Fibroblast of lung (primary cell): ENCODE data around the gene FAAP100. TPM values are rescaled to one million over a fixed set of nuclear protein-coding genes. Genes with fewer than 3 reads are reported as not detected.

Experiments
- DNase-seq, 2 donors: peaks; one replicate each; pipeline versions ENCODE4 v3.0.0 to v3.0.0-alpha.2; 2010; ENCODE audit warnings: low read depth in 2 of 2
- H2AFZ ChIP-seq: 2 replicates; pipeline ENCODE4 v1.5.1; 2012; ENCODE audit warnings: low read length, control low read depth, inconsistent platforms
- H3K27ac ChIP-seq: 2 replicates; pipeline ENCODE4 v1.5.1; 2011; ENCODE audit warnings: low read length, control low read depth; ENCODE audit not compliant: insufficient read depth
- H3K27me3 ChIP-seq: 2 replicates; pipeline ENCODE4 v1.5.1; 2011; ENCODE audit warnings: mild to moderate bottlenecking, low read length; ENCODE audit not compliant: control insufficient read depth, insufficient read depth
- H3K36me3 ChIP-seq: 2 replicates; pipeline ENCODE4 v1.5.1; 2011; ENCODE audit warnings: low read length; ENCODE audit not compliant: control insufficient read depth, insufficient read depth
- H3K4me1 ChIP-seq: 2 replicates; pipeline ENCODE4 v1.5.1; 2011; ENCODE audit warnings: low read length; ENCODE audit not compliant: control insufficient read depth, insufficient read depth; ENCODE audit errors: extremely low read depth
- H3K4me2 ChIP-seq: 2 replicates; pipeline ENCODE4 v1.5.1; 2011; ENCODE audit warnings: low read length, control low read depth; ENCODE audit not compliant: insufficient read depth; ENCODE audit errors: extremely low read depth
- H3K4me3 ChIP-seq, 4 experiments: fragments of 200-600 bp in 1 of 4; sonication (generic) in 1 of 4; replicated peaks in 1 of 4; 2 replicates each; pipeline ENCODE4 v1.5.1; 2011 to 2016; ENCODE audit warnings: low read length in 4 of 4, low read depth in 3 of 4, mild to moderate bottlenecking in 3 of 4, control low read depth in 2 of 4, inconsistent platforms in 1 of 4, mixed read lengths in 1 of 4; ENCODE audit not compliant: insufficient read depth in 1 of 4; ENCODE audit errors: control extremely low read depth in 1 of 4
- H3K79me2 ChIP-seq: 2 replicates; pipeline ENCODE4 v1.5.1; 2012; ENCODE audit warnings: mild to moderate bottlenecking, low read length, inconsistent platforms; ENCODE audit not compliant: control insufficient read depth, insufficient read depth
- H3K9ac ChIP-seq: 2 replicates; pipeline ENCODE4 v1.5.1; 2011; ENCODE audit warnings: mild to moderate bottlenecking, low read length, control low read depth; ENCODE audit not compliant: insufficient read depth
- H3K9me3 ChIP-seq: 2 replicates; pipeline ENCODE4 v1.5.1; 2012; ENCODE audit warnings: low read depth, low read length; ENCODE audit not compliant: control insufficient read depth, insufficient read depth
- H4K20me1 ChIP-seq: 2 replicates; pipeline ENCODE4 v1.5.1; 2011; ENCODE audit warnings: low read length; ENCODE audit not compliant: control insufficient read depth, insufficient read depth; ENCODE audit errors: extremely low read depth
- CTCF ChIP-seq, 2 donors: IDR thresholded peaks in 1 of 2; conservative IDR thresholded peaks in 1 of 2; 1 replicate in 1 of 2; 2 replicates in 1 of 2; pipeline ENCODE4 v1.5.1; 2011 to 2012; ENCODE audit warnings: low read length in 2 of 2, control low read depth in 1 of 2, inconsistent platforms in 1 of 2, low read depth in 1 of 2, mild to moderate bottlenecking in 1 of 2
- EZH2 ChIP-seq: IDR thresholded peaks from 2 replicates; pipeline ENCODE4 v1.5.1; 2012; ENCODE audit warnings: low read length, control low read depth, mild to moderate bottlenecking; ENCODE audit errors: missing control alignments
- polyA minus RNA-seq: library from RNA; depleted of rRNA, polyadenylated mRNA; stranded (reverse); fragments of >200 nt; gene quantifications from 2 replicates; pipeline ENCODE4 v1.2.3, GENCODE V29; 2011; ENCODE audit warnings: low replicate concordance
- polyA plus RNA-seq, 2 donors: library from polyadenylated mRNA; depleted of rRNA in 1 of 2; stranded (reverse) in 1 of 2; unstranded in 1 of 2; fragments of >200 nt; gene quantifications; 2 replicates each; pipeline ENCODE4 v1.2.1, GENCODE V29; 2011 to 2012; ENCODE audit warnings: missing spikeins in 1 of 2
- total RNA-seq: library from RNA; depleted of rRNA; stranded (reverse); fragments of >200 nt; gene quantifications from 2 replicates; pipeline ENCODE4 v1.2.1, GENCODE V29; 2014

FAAP100 gene
- 10.4 and 12.6 TPM in 2 replicates for total RNA-seq
- 6.7 and 8.1 TPM in 2 replicates for polyA plus RNA-seq
- polyA plus RNA-seq (2012): 13.7 and 19.1 TPM in 2 replicates
- 17.6 and 22.4 TPM in 2 replicates for polyA minus RNA-seq

- H4K20me1 ChIP-seq: no peaks in the 10 kb centered on the region
- H3K4me2 ChIP-seq: peak within 1 kb of the TSS; percentile 93
- H3K36me3 ChIP-seq: peaks cover 26% of the 10 kb centered on the region
- H3K27ac ChIP-seq: peak within 1 kb of the TSS; percentile 87
- peaks cover 28% of the 10 kb centered on the region for H3K4me1 ChIP-seq
- no peaks in the 10 kb centered on the region for H3K9me3 ChIP-seq
- H3K4me3 ChIP-seq: peak within 1 kb of the TSS; percentile 85 to 95 (median 90)
- TF ChIP-seq CTCF (conservative IDR thresholded peaks at IDR 0.05 in 1 of 2, IDR thresholded peaks at IDR 0.05 in 1 of 2; ENCODE audit: low read depth in 1 of 2, low read length in 2 of 2) (no peak), EZH2 (no peak)
- peaks cover 24% of the 10 kb centered on the region for H3K79me2 ChIP-seq
- H2AFZ ChIP-seq: peak within 1 kb of the TSS; percentile 54
- no peaks in the 10 kb centered on the region for H3K27me3 ChIP-seq
- DNase-seq: peak; percentile 77
- H3K9ac ChIP-seq: peak within 1 kb of the TSS; percentile 77
These were observed at the start of gene FAAP100 for GRCh38 chr17:81552244-81553017. Gene FAAP100 (minus strand): TSS chr17:81552353. CDS start chr17:81552330, 23 bp downstream.

GRCh38 chr17:81601525-81602120 lies 49.5 kb upstream of the FAAP100 start:
- Histone ChIP-seq H3K4me3 (no peak overlapping the region), H4K20me1 (no peaks in the 10 kb centered on the region), H3K79me2 (peaks cover 16% of the 10 kb centered on the region), H3K27me3 (no peaks in the 10 kb centered on the region), H3K27ac (no peak overlapping the region), H2AFZ (no peak overlapping the region), H3K4me2 (no peak overlapping the region), H3K36me3 (peaks cover 18% of the 10 kb centered on the region), H3K9me3 (no peaks in the 10 kb centered on the region), H3K9ac (no peak overlapping the region), H3K4me1 (peaks cover 17% of the 10 kb centered on the region)
- TF ChIP-seq CTCF (conservative IDR thresholded peaks at IDR 0.05 in 1 of 2, IDR thresholded peaks at IDR 0.05 in 1 of 2; ENCODE audit: low read depth in 1 of 2, low read length in 2 of 2) (peak; percentile 76 to 81), EZH2 (no peak)
- DNase-seq: peak; percentile 60 to 82

GRCh38 chr17:81599719-81600486 lies 47.8 kb upstream of the FAAP100 start:
- no peaks in the 10 kb centered on the region for H3K9me3 ChIP-seq
- no peak overlapping the region for H3K9ac ChIP-seq
- H4K20me1 ChIP-seq: no peaks in the 10 kb centered on the region
- H2AFZ ChIP-seq: no peak overlapping the region
- H3K4me2 ChIP-seq: no peak overlapping the region
- peaks cover 12% of the 10 kb centered on the region for H3K36me3 ChIP-seq
- no peak overlapping the region for H3K4me3 ChIP-seq
- H3K27ac ChIP-seq: no peak overlapping the region
- no peaks in the 10 kb centered on the region for H3K27me3 ChIP-seq
- peaks cover 13% of the 10 kb centered on the region for H3K79me2 ChIP-seq
- peaks cover 17% of the 10 kb centered on the region for H3K4me1 ChIP-seq
- peak; percentile 33 to 67 for DNase-seq
- no peak for TF ChIP-seq CTCF (conservative IDR thresholded peaks at IDR 0.05 in 1 of 2, IDR thresholded peaks at IDR 0.05 in 1 of 2; ENCODE audit: low read depth in 1 of 2, low read length in 2 of 2)
- TF ChIP-seq EZH2: no peak
